Measurements from ENCODE around the gene NPY2R. TPM values are rescaled to one million over a fixed set of nuclear protein-coding genes. Genes with fewer than 3 reads are reported as not detected.

Gene NPY2R
- total and polyA plus RNA-seq, 7 donors: not detected

GRCh38 chr4:155252327-155252726 is 43.9 kb downstream of the NPY2R start:
- H3K27ac ChIP-seq: no peak overlapping the region
- TF ChIP-seq, protein P1, sequence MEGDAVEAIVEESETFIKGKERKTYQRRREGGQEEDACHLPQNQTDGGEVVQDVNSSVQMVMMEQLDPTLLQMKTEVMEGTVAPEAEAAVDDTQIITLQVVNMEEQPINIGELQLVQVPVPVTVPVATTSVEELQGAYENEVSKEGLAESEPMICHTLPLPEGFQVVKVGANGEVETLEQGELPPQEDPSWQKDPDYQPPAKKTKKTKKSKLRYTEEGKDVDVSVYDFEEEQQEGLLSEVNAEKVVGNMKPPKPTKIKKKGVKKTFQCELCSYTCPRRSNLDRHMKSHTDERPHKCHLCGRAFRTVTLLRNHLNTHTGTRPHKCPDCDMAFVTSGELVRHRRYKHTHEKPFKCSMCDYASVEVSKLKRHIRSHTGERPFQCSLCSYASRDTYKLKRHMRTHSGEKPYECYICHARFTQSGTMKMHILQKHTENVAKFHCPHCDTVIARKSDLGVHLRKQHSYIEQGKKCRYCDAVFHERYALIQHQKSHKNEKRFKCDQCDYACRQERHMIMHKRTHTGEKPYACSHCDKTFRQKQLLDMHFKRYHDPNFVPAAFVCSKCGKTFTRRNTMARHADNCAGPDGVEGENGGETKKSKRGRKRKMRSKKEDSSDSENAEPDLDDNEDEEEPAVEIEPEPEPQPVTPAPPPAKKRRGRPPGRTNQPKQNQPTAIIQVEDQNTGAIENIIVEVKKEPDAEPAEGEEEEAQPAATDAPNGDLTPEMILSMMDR (IDR thresholded peaks at IDR 0.05): no peak
- ATAC-seq (no peak), DNase-seq (no peak)
- H3K9me3 ChIP-seq: no peaks in the 10 kb centered on the region
- intact Hi-C loops (cut with DNase I): no loop called here
- 57 to 73% (median 68%) methylated on average over 1 of the region's 1 CpG for WGBS, 3 donors
- H3K4me1 ChIP-seq: no peaks in the 10 kb centered on the region
- H3K36me3 ChIP-seq (ENCODE audit: insufficient read depth in 1 of 2, low read depth in 1 of 2): no peaks in the 10 kb centered on the region
- H3K4me3 ChIP-seq: no peak overlapping the region
- no peaks in the 10 kb centered on the region for H3K27me3 ChIP-seq (ENCODE audit: insufficient read depth in 3 of 3, low read length in 2 of 3)

DNA sequence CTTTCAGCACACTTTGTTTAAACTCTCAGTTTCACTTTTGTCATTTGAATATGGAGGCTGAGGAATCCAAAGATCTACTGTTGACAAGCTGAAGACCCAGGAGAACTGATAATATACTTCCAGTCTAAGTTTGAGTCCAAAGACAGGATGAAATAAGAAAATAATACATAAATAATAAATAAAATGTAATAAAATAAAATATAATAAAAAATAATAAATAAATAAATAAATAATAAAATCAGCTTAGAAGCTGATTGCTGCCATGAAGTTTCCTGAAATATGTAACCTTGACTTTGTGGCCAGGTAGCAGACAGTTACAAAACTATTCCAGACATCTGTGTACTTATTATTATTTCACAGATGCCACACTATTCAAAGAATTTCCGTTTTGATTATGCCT is 55.0 kb downstream of the NPY2R start:
- Histone ChIP-seq H3K4me1 (no peaks in the 10 kb centered on the region), H3K9me3 (peaks cover 6% of the 10 kb centered on the region), H3K27ac (no peak overlapping the region), H3K36me3 (ENCODE audit: insufficient read depth in 1 of 2, low read depth in 1 of 2) (no peaks in the 10 kb centered on the region), H3K4me3 (no peak overlapping the region), H3K27me3 (ENCODE audit: insufficient read depth in 3 of 3, low read length in 2 of 3) (no peaks in the 10 kb centered on the region)
- 77 to 95% (median 89%) methylated on average over 1 of the region's 1 CpG for WGBS, 3 donors
- no peak for ATAC-seq
- TF ChIP-seq, protein P1 (IDR thresholded peaks at IDR 0.05): no peak
- DNase-seq: no peak
- intact Hi-C loops (cut with DNase I): no loop called here

GRCh38 chr4:155265113-155265512 is 56.7 kb downstream of the NPY2R start:
- Histone ChIP-seq H3K27me3 (ENCODE audit: insufficient read depth in 3 of 3, low read length in 2 of 3) (no peaks in the 10 kb centered on the region), H3K4me1 (no peaks in the 10 kb centered on the region), H3K4me3 (no peak overlapping the region), H3K36me3 (ENCODE audit: insufficient read depth in 1 of 2, low read depth in 1 of 2) (no peaks in the 10 kb centered on the region), H3K9me3 (peaks cover 6% of the 10 kb centered on the region), H3K27ac (no peak overlapping the region)
- no peak for DNase-seq
- WGBS, 3 donors: 74 to 76% (median 75%) methylated on average over 2 of the region's 2 CpGs
- no peak for ATAC-seq
- intact Hi-C loops (cut with DNase I): no loop called here
- TF ChIP-seq, protein P1 (IDR thresholded peaks at IDR 0.05): no peak

Other genes starting within 250 kb of the NPY2R start
- under 1 TPM; 0.13 to 0.90 (median 0.69) TPM for gene MAP9, start 168.3 kb downstream of the NPY2R start, total RNA-seq
- under 1 TPM; 0.08 to 0.39 (median 0.25) TPM for gene MAP9, start 168.3 kb downstream of the NPY2R start, polyA plus RNA-seq